Measurements from ENCODE around the gene ADAMTS10.
"Not testable (repeated sequence)": the region's sequence is repeated elsewhere in the genome, so short reads cannot be mapped to it uniquely, and the experiment has no call there.

Gene ADAMTS10

GRCh38 chr19:8593931-8594330, 16.6 kb downstream of the ADAMTS10 start:
- DNase-seq (ENCODE audit: low spot score) = no peak

GRCh38 chr19:8592231-8593009, 18.1 kb downstream of the ADAMTS10 start:
- DNase-seq (ENCODE audit: low spot score) = no peak

- no peak for DNase-seq (ENCODE audit: low spot score)
Observed at GRCh38 chr19:8589177-8589714, 21.3 kb downstream of the ADAMTS10 start.

GRCh38 chr19:8585894-8586750, 24.4 kb downstream of the ADAMTS10 start:
- peak; percentile 93 for DNase-seq (ENCODE audit: low spot score)

- no peak for DNase-seq (ENCODE audit: low spot score)
Observed at GRCh38 chr19:8584965-8585893, 25.3 kb downstream of the ADAMTS10 start.

GRCh38 chr19:8580710-8581281, 29.7 kb downstream of the ADAMTS10 start:
- peak; percentile 84 for DNase-seq (ENCODE audit: low spot score)

GRCh38 chr19:8578642-8579265, 31.8 kb downstream of the ADAMTS10 start:
- DNase-seq (ENCODE audit: low spot score) = peak; percentile 87

- DNase-seq (ENCODE audit: low spot score) = no peak
Observed at GRCh38 chr19:8577741-8578140, 32.8 kb downstream of the ADAMTS10 start.

- DNase-seq (ENCODE audit: low spot score) = no peak
Observed at GRCh38 chr19:8577247-8577646, 33.3 kb downstream of the ADAMTS10 start, which contains the start of gene MYO1F. Gene MYO1F (minus strand): TSS chr19:8577442. CDS start chr19:8577309, 133 bp downstream.

GRCh38 chr19:8576273-8576993, 34.1 kb downstream of the ADAMTS10 start:
- DNase-seq (ENCODE audit: low spot score) = no peak

- DNase-seq (ENCODE audit: low spot score) = no peak
Observed at GRCh38 chr19:8575467-8575997, 35.0 kb downstream of the ADAMTS10 start.

- not testable (repeated sequence) for DNase-seq (ENCODE audit: low spot score)
Observed at GRCh38 chr19:8574619-8574922, 35.9 kb downstream of the ADAMTS10 start.

GRCh38 chr19:8573316-8573715, 37.2 kb downstream of the ADAMTS10 start:
- DNase-seq (ENCODE audit: low spot score) = no peak

GRCh38 chr19:8571006-8571411, 39.5 kb downstream of the ADAMTS10 start:
- DNase-seq (ENCODE audit: low spot score) = no peak

GRCh38 chr19:8569066-8569771, 41.3 kb downstream of the ADAMTS10 start:
- DNase-seq (ENCODE audit: low spot score) = no peak

GRCh38 chr19:8567522-8568172, 42.9 kb downstream of the ADAMTS10 start:
- DNase-seq (ENCODE audit: low spot score) = no peak

GRCh38 chr19:8566855-8567254, 43.7 kb downstream of the ADAMTS10 start:
- DNase-seq (ENCODE audit: low spot score) = no peak

- not testable (repeated sequence) for DNase-seq (ENCODE audit: low spot score)
Observed at GRCh38 chr19:8564866-8565265, 45.6 kb downstream of the ADAMTS10 start.

All from HuH-7.5 (cell line).